Body of pancreas (tissue), 4 donors: Measurements from ENCODE around the gene AGPAT4. TPM values are rescaled to one million over a fixed set of nuclear protein-coding genes. Genes with fewer than 3 reads are reported as not detected.

ENCODE experiments used
- ATAC-seq: fragments of 150-250 bp; one replicate; pipeline ENCODE4 v1.9.1; 2016
- DNase-seq, 4 donors: peaks; one replicate each; pipeline ENCODE4 v3.0.0-alpha.2; 2019
- H3K27ac ChIP-seq, 4 donors: fragments of 200-600 bp; sonication (generic); 1 replicate in 3 of 4; 2 replicates in 1 of 4; pipeline versions ENCODE4 v1.5.1 to v1.6.1; 2016 to 2019; ENCODE audit warnings: mild to moderate bottlenecking in 1 of 4, mixed read lengths in 1 of 4, moderate library complexity in 1 of 4
- H3K27me3 ChIP-seq, 2 donors: fragments of 200-600 bp; sonication (generic); one replicate each; pipeline ENCODE4 v1.6.0; 2016; ENCODE audit warnings: mild to moderate bottlenecking in 1 of 2
- H3K36me3 ChIP-seq, 2 donors: fragments of 200-600 bp; sonication (generic); replicated peaks in 1 of 2; 2 replicates each; pipeline ENCODE4 v1.5.1; 2016; ENCODE audit warnings: low read depth in 2 of 2; ENCODE audit not compliant: insufficient read depth in 1 of 2
- H3K4me1 ChIP-seq: fragments of 200-600 bp; sonication (generic); one replicate; pipeline ENCODE4 v1.6.0; 2016
- H3K4me3 ChIP-seq, 2 donors: fragments of 200-600 bp; sonication (generic); 1 replicate in 1 of 2; 2 replicates in 1 of 2; pipeline ENCODE4 v1.5.1; 2016 to 2019
- H3K9me3 ChIP-seq, 3 donors: fragments of 200-600 bp; sonication (generic); 1 replicate in 2 of 3; 2 replicates in 1 of 3; pipeline ENCODE4 v1.5.1; 2016
- CTCF ChIP-seq, 7 experiments: fragments of 450-650 bp in 4 of 7; fragments of 200-600 bp in 3 of 7; sonication (generic) in 3 of 7; IDR thresholded peaks; one replicate each; pipeline ENCODE4 v1.5.1; 2016 to 2019; ENCODE audit warnings: antibody characterized with exemption in 7 of 7
- POLR2A ChIP-seq, 3 donors: fragments of 450-650 bp; IDR thresholded peaks; one replicate each; pipeline ENCODE4 v1.6.1; 2016; ENCODE audit warnings: antibody characterized with exemption in 3 of 3, mild to moderate bottlenecking in 2 of 3
- WGBS, 2 donors: methylation state at CpG; one replicate each; pipeline ENCODE4 v1.1.5; 2017; 5-methylcytosine and 5-hydroxymethylcytosine counted together
- intact Hi-C: fragments of 100-400 bp; cut with DNase I; formaldehyde crosslinking; loops from one replicate; pipeline ENCODE4 v1.15.1; 2023
- total RNA-seq, 2 donors: library from RNA; depleted of rRNA; stranded (reverse); fragments of >200 nt; gene quantifications; one replicate each; pipeline ENCODE4 v1.1.0, GENCODE V29; 2016

Gene AGPAT4
- total RNA-seq, 2 donors from 2014 or later = 1.3 to 2.6 TPM

- no peak overlapping the region for H3K27ac ChIP-seq
- intact Hi-C loops = no loop called here
- 69 to 73% methylated on average over 27 to 28 of the region's 28 CpGs for WGBS, 2 donors
- DNase-seq = no peak
- TF ChIP-seq CTCF (IDR thresholded peaks at IDR 0.05) (no peak), POLR2A (IDR thresholded peaks at IDR 0.05) (no peak)
- no peak for ATAC-seq
- H3K27me3 ChIP-seq = no peaks in the 10 kb centered on the region
- H3K4me1 ChIP-seq = no peaks in the 10 kb centered on the region
- H3K9me3 ChIP-seq = no peaks in the 10 kb centered on the region
- no peak overlapping the region for H3K4me3 ChIP-seq
- H3K36me3 ChIP-seq = no peaks in the 10 kb centered on the region
Observed at GRCh38 chr6:161242779-161243693, 30.8 kb downstream of the AGPAT4 start.

GRCh38 chr6:161242113-161242512, 31.7 kb downstream of the AGPAT4 start:
- H3K9me3 ChIP-seq = no peaks in the 10 kb centered on the region
- no peak for ATAC-seq
- H3K27me3 ChIP-seq = no peaks in the 10 kb centered on the region
- H3K27ac ChIP-seq = no peak overlapping the region
- no peak for DNase-seq
- WGBS, 2 donors = 95 to 99% methylated on average over 10 of the region's 10 CpGs
- no peaks in the 10 kb centered on the region for H3K36me3 ChIP-seq
- no peak for TF ChIP-seq CTCF (IDR thresholded peaks at IDR 0.05)
- no peak for TF ChIP-seq POLR2A (IDR thresholded peaks at IDR 0.05)
- H3K4me3 ChIP-seq = no peak overlapping the region
- no peaks in the 10 kb centered on the region for H3K4me1 ChIP-seq
- intact Hi-C loops = no loop called here

GRCh38 chr6:161239001-161239400, 34.9 kb downstream of the AGPAT4 start:
- Histone ChIP-seq H3K27ac (no peak overlapping the region), H3K4me1 (no peaks in the 10 kb centered on the region), H3K4me3 (no peak overlapping the region), H3K36me3 (no peaks in the 10 kb centered on the region), H3K27me3 (no peaks in the 10 kb centered on the region), H3K9me3 (no peaks in the 10 kb centered on the region)
- no peak for DNase-seq
- WGBS, 2 donors = 88 to 92% methylated on average over 6 of the region's 6 CpGs
- intact Hi-C loops = no loop called here
- no peak for TF ChIP-seq POLR2A (IDR thresholded peaks at IDR 0.05)
- TF ChIP-seq CTCF (IDR thresholded peaks at IDR 0.05) = no peak
- no peak for ATAC-seq

- WGBS, 2 donors = 87 to 89% methylated on average over 5 of the region's 5 CpGs
- H3K9me3 ChIP-seq = no peaks in the 10 kb centered on the region
- no peak for ATAC-seq
- no peaks in the 10 kb centered on the region for H3K27me3 ChIP-seq
- no peak overlapping the region for H3K27ac ChIP-seq
- TF ChIP-seq POLR2A (IDR thresholded peaks at IDR 0.05) (no peak), CTCF (IDR thresholded peaks at IDR 0.05) (no peak)
- no peaks in the 10 kb centered on the region for H3K4me1 ChIP-seq
- no peaks in the 10 kb centered on the region for H3K36me3 ChIP-seq
- intact Hi-C loops = no loop called here
- no peak for DNase-seq
- no peak overlapping the region for H3K4me3 ChIP-seq
Observed at GRCh38 chr6:161238500-161238899, 35.4 kb downstream of the AGPAT4 start.

- WGBS, 2 donors = 82 to 92% methylated on average over 6 of the region's 6 CpGs
- intact Hi-C loops = no loop called here
- Histone ChIP-seq H3K27me3 (no peaks in the 10 kb centered on the region), H3K9me3 (no peaks in the 10 kb centered on the region), H3K36me3 (no peaks in the 10 kb centered on the region), H3K4me1 (no peaks in the 10 kb centered on the region), H3K4me3 (no peak overlapping the region), H3K27ac (no peak overlapping the region)
- ATAC-seq = no peak
- no peak for DNase-seq
- no peak for TF ChIP-seq CTCF (IDR thresholded peaks at IDR 0.05)
- TF ChIP-seq POLR2A (IDR thresholded peaks at IDR 0.05) = no peak
Observed at GRCh38 chr6:161238081-161238480, 35.8 kb downstream of the AGPAT4 start.
